Measurements from ENCODE around the gene TMEM233. TPM values are rescaled to one million over a fixed set of nuclear protein-coding genes. Genes with fewer than 3 reads are reported as not detected.

The TMEM233 gene
- total and polyA plus RNA-seq, 4 donors = 0.13 to 0.80 (median 0.31) TPM

DNA sequence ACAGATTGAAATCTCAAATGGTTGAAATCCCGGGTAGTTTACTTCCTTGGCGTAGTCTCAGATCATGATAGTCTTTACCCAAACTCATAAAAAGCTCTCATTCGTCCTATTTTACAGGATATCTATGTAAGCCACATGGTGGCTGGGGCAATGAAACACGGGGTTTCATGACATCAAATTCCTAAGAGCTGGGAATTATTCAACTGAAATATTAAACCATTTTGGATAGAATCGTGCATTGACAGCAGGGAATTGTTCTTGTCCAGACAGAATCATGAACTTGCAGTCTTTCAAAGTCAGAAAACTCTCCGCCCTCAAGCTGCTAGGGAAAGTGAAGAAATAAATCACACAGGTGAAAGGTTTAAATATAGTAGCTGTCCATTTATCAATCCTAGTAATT lies 41.2 kb downstream of the TMEM233 start:
- no peak overlapping the region for H3K27ac ChIP-seq (ENCODE audit: low read depth in 1 of 2, low read length in 1 of 2)
- no peak for ATAC-seq (ENCODE audit: insufficient read depth, low FRiP score)
- H3K27me3 ChIP-seq (ENCODE audit: control insufficient read depth in 3 of 3, insufficient read depth in 3 of 3, low read length in 2 of 3) = no peaks in the 10 kb centered on the region
- no peak overlapping the region for H3K4me3 ChIP-seq
- DNase-seq = peak in 2 of 3 donors; percentile 26 to 54
- no peaks in the 10 kb centered on the region for H3K36me3 ChIP-seq (ENCODE audit: control insufficient read depth in 4 of 4, insufficient read depth in 4 of 4, low read length in 4 of 4)
- WGBS, 2 donors = 54 to 66% methylated on average over 6 of the region's 6 CpGs
- no peaks in the 10 kb centered on the region for H3K4me1 ChIP-seq (ENCODE audit: control insufficient read depth in 5 of 5, insufficient read depth in 5 of 5, low read length in 5 of 5)
- no peak overlapping the region for H3K9ac ChIP-seq (ENCODE audit: insufficient read depth in 1 of 2, low read length in 2 of 2)
- no peak for TF ChIP-seq CTCF (IDR thresholded peaks at IDR 0.05; ENCODE audit: control extremely low read depth, extremely low read depth)
- no peaks in the 10 kb centered on the region for H3K9me3 ChIP-seq (ENCODE audit: control insufficient read depth in 4 of 4, insufficient read depth in 3 of 4, low read length in 3 of 4)

DNA sequence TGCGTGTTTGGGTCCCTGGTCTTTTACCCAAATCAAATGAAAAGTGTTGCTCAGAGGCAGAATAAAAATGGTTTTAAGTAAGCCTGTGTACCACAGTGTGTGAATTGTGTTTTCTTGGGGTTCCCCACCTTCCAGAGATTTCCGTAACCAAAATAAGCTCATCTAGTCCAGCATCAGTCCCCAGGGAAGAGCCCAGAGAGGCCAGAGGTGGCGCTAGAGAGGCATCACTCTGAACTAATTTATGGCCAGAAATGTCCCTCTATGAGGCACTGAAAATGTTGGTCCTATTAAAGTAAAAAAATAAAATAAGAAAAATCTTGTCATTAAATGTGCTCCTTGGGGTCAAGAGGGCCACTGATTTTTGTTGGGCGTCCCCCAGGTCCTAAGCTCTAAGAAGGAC lies 49.4 kb downstream of the TMEM233 start:
- no peak for ATAC-seq (ENCODE audit: insufficient read depth, low FRiP score)
- no peak overlapping the region for H3K27ac ChIP-seq (ENCODE audit: low read depth in 1 of 2, low read length in 1 of 2)
- H3K4me1 ChIP-seq (ENCODE audit: control insufficient read depth in 5 of 5, insufficient read depth in 5 of 5, low read length in 5 of 5) = no peaks in the 10 kb centered on the region
- no peak for DNase-seq
- 72 to 73% methylated on average over 4 of the region's 4 CpGs for WGBS, 2 donors
- no peaks in the 10 kb centered on the region for H3K36me3 ChIP-seq (ENCODE audit: control insufficient read depth in 4 of 4, insufficient read depth in 4 of 4, low read length in 4 of 4)
- peaks cover 0 to 3% (median 0%) of the 10 kb centered on the region in 4 donors for H3K9me3 ChIP-seq (ENCODE audit: control insufficient read depth in 4 of 4, insufficient read depth in 3 of 4, low read length in 3 of 4)
- H3K9ac ChIP-seq (ENCODE audit: insufficient read depth in 1 of 2, low read length in 2 of 2) = no peak overlapping the region
- H3K27me3 ChIP-seq (ENCODE audit: control insufficient read depth in 3 of 3, insufficient read depth in 3 of 3, low read length in 2 of 3) = no peaks in the 10 kb centered on the region
- no peak for TF ChIP-seq CTCF (IDR thresholded peaks at IDR 0.05; ENCODE audit: control extremely low read depth, extremely low read depth)
- no peak overlapping the region for H3K4me3 ChIP-seq

DNA sequence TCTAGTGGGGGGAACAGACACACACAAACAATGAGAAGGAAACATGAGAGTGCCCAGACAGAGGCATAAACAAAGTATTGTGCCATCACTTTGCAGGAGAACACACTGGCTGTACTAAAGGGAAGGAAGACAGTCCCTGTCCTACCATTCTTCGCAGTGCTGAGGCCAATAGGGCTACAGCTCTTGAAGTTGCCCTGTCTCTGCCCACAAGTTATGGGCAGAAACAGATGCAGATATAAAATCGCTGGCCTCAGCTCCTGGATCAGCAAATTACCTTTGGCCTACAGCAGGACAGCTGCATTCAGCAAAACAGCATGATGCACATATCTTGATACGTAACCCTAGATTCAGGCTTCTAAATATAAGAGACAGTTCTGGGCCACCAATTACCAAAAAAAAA lies 51.4 kb downstream of the TMEM233 start:
- Histone ChIP-seq H3K9me3 (ENCODE audit: control insufficient read depth in 4 of 4, insufficient read depth in 3 of 4, low read length in 3 of 4) (peaks cover 0 to 3% (median 0%) of the 10 kb centered on the region in 4 donors), H3K36me3 (ENCODE audit: control insufficient read depth in 4 of 4, insufficient read depth in 4 of 4, low read length in 4 of 4) (no peaks in the 10 kb centered on the region), H3K4me1 (ENCODE audit: control insufficient read depth in 5 of 5, insufficient read depth in 5 of 5, low read length in 5 of 5) (no peaks in the 10 kb centered on the region), H3K27me3 (ENCODE audit: control insufficient read depth in 3 of 3, insufficient read depth in 3 of 3, low read length in 2 of 3) (no peaks in the 10 kb centered on the region), H3K27ac (ENCODE audit: low read depth in 1 of 2, low read length in 1 of 2) (no peak overlapping the region), H3K4me3 (no peak overlapping the region), H3K9ac (ENCODE audit: insufficient read depth in 1 of 2, low read length in 2 of 2) (no peak overlapping the region)
- 92 to 93% methylated on average over 3 of the region's 3 CpGs for WGBS, 2 donors
- ATAC-seq (ENCODE audit: insufficient read depth, low FRiP score) (no peak), DNase-seq (no peak)
- no peak for TF ChIP-seq CTCF (IDR thresholded peaks at IDR 0.05; ENCODE audit: control extremely low read depth, extremely low read depth)

GRCh38 chr12:119645535-119646059 lies 52.0 kb downstream of the TMEM233 start:
- H3K9me3 ChIP-seq (ENCODE audit: control insufficient read depth in 4 of 4, insufficient read depth in 3 of 4, low read length in 3 of 4) = peaks cover 0 to 3% (median 0%) of the 10 kb centered on the region in 4 donors
- TF ChIP-seq CTCF (IDR thresholded peaks at IDR 0.05; ENCODE audit: control extremely low read depth, extremely low read depth) = no peak
- no peaks in the 10 kb centered on the region for H3K4me1 ChIP-seq (ENCODE audit: control insufficient read depth in 5 of 5, insufficient read depth in 5 of 5, low read length in 5 of 5)
- H3K9ac ChIP-seq (ENCODE audit: insufficient read depth in 1 of 2, low read length in 2 of 2) = no peak overlapping the region
- no peaks in the 10 kb centered on the region for H3K36me3 ChIP-seq (ENCODE audit: control insufficient read depth in 4 of 4, insufficient read depth in 4 of 4, low read length in 4 of 4)
- no peak overlapping the region for H3K4me3 ChIP-seq
- 90 to 92% methylated on average over 7 of the region's 7 CpGs for WGBS, 2 donors
- DNase-seq = no peak
- H3K27ac ChIP-seq (ENCODE audit: low read depth in 1 of 2, low read length in 1 of 2) = no peak overlapping the region
- ATAC-seq (ENCODE audit: insufficient read depth, low FRiP score) = no peak
- no peaks in the 10 kb centered on the region for H3K27me3 ChIP-seq (ENCODE audit: control insufficient read depth in 3 of 3, insufficient read depth in 3 of 3, low read length in 2 of 3)
